ENCODE measurements around the gene NUP93.
"Not testable (repeated sequence)": the region's sequence is repeated elsewhere in the genome, so short reads cannot be mapped to it uniquely, and the experiment has no call there.

Gene NUP93

GRCh38 chr16:56866955-56867830 lies 137.3 kb downstream of the NUP93 start:
- DNase-seq (ENCODE audit: low read depth in 2 of 3, low spot score in 2 of 3) = peak in 1 of 3 experiments; percentile 29

DNA sequence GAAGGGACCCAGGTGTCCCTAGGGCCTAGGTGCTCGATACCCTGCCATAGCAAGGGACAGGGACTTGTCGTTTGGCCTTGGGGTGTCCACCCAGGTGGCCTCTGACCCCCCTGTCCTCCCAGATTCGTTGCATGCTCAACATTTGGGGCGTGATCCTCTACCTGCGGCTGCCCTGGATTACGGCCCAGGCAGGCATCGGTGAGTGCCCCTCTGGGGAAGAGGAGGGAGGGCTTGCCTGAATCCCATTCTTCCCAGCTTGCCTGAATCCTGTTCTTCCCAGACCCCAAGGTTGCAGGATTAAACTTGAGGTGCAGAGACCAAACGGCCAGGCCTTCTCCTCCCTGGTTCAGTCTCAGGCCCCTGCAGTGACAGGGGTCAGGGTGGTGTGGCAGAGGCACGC lies 138.2 kb downstream of the NUP93 start:
- no peak for DNase-seq (ENCODE audit: low read depth in 2 of 3, low spot score in 2 of 3)

DNA sequence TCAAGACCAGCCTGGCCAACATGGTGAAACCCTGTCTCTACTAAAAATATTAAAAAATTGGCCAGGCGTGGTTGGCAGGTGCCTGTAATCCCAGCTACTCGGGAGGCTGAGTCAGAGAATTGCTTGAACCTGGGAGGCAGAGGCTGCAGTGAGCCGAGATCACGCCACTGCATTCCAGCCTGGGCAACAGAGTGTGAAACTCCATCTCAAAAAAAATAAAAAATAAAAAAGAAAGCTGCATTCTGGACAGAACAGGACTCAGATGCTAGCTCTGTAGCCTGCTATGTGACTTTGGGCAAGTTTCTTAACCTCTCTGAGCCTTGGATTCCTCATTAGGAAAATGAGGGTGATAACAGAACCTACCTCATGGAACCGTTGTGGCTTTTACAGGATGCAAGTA lies 138.8 kb downstream of the NUP93 start:
- not testable (repeated sequence) for DNase-seq (ENCODE audit: low read depth in 2 of 3, low spot score in 2 of 3)

DNA sequence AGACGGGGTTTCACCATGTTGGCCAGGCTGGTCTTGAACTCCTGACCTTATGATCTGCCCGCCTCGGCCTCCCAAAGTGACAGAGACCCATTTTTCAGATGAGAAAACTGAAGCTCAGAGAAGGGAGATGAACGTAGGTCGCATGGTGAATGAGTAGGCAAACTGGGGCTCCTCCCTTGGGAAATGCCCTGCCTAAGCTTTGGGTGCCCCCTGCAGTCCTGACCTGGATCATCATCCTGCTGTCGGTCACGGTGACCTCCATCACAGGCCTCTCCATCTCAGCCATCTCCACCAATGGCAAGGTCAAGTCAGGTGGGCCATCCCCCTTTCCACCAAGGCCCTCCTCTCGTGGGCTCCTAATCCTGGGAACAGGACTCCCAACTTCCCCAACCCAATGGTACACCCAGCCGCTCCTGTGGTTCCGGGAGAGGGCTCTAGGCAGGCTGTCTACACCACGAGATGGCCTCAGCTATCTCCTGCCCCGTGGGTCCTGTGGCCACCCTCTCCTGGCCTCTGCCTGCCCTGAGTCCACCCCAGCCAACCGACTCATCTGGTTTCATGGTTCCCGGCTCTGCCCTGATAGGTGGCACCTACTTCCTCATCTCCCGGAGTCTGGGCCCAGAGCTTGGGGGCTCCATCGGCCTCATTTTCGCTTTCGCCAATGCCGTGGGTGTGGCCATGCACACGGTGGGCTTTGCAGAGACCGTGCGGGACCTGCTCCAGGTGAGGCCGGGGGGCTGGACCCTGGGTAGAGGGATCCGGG lies 139.8 kb downstream of the NUP93 start:
- no peak for DNase-seq (ENCODE audit: low read depth in 2 of 3, low spot score in 2 of 3)

- no peak for DNase-seq (ENCODE audit: low read depth in 2 of 3, low spot score in 2 of 3)
Observed at GRCh38 chr16:56870276-56870888, 140.5 kb downstream of the NUP93 start.

DNA sequence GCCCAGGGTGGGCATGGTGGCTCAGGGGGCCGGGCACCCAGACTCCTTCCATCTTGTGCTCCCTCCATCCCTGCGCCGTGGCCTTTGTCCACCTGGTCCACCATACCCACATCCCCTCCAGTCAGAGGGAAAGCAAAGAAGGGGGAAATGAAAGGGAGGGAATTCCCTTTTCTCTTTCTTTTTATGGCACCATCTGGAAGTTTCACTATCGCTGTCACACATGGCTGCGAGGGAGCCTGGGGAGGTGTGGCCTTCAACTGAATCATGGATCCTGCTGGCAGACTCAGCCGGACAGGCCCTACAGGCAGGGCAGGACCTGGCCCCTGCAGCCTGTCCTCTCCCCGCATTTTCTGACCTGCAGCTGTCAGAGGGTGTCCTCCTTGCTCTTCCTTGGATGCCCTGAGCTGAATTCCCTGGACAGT lies 141.3 kb downstream of the NUP93 start:
- no peak for DNase-seq (ENCODE audit: low read depth in 2 of 3, low spot score in 2 of 3)

DNA sequence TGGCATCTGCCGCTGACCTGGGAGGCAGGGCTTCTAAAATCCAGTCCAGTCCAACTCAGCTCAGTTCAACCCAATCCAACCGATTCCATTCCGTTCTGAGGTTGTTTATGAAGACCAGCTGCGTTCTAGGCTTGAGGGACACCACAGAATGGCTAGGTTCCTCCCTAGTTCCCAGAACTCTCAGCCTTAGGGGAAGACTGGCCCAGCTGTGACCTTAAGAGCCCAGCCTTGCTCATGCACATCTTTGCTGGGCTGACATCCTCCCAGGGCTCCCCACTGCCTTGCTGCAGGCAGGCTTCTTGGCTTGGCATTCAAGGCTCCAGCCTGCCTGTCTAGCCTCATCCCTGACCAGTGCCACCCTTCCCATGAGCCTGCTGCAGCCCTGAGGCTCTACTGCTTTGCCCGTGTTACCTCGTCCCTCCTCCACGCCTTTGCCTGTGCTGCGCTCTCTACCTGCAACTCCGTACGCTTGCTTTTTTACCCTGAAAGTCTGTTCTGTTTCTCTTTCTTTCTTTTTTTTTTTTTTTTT lies 143.0 kb downstream of the NUP93 start:
- DNase-seq (ENCODE audit: low read depth in 2 of 3, low spot score in 2 of 3) = no peak

GRCh38 chr16:56874800-56875199 lies 144.9 kb downstream of the NUP93 start:
- no peak for DNase-seq (ENCODE audit: low read depth in 2 of 3, low spot score in 2 of 3)

- no peak for DNase-seq (ENCODE audit: low read depth in 2 of 3, low spot score in 2 of 3)
Observed at GRCh38 chr16:56876048-56876447, 146.1 kb downstream of the NUP93 start.

- no peak for DNase-seq (ENCODE audit: low read depth in 2 of 3, low spot score in 2 of 3)
Observed at GRCh38 chr16:56877486-56878182, 147.7 kb downstream of the NUP93 start.

DNA sequence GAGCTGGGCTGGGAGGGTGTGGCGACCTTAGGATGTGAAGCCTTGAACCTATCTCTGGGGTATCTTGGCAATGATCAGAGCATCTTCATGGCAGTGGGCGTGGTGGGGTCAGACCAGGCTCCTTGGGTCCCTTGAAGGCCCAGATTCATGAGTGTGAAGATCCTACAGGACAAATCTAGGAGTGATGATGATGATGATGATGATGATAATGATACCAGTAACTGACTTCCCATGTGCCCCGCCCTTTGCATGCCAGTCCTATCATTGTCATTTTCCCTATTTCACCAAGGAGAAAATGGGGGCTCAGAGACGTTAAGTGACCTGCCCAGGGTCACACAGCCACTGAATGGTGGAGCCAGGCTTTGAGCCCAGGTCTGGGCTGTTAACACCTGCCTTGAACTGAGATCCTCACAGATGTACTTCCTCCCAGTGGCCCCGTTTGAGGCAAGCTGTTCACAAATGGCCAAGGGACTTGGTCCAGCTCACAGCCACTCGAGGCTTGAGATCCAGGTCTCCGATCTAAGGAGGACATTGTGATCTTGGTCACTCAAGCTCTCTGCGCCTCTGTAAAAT lies 148.4 kb downstream of the NUP93 start:
- no peak for DNase-seq (ENCODE audit: low read depth in 2 of 3, low spot score in 2 of 3)

GRCh38 chr16:56879276-56879675 lies 149.3 kb downstream of the NUP93 start:
- no peak for DNase-seq (ENCODE audit: low read depth in 2 of 3, low spot score in 2 of 3)

DNA sequence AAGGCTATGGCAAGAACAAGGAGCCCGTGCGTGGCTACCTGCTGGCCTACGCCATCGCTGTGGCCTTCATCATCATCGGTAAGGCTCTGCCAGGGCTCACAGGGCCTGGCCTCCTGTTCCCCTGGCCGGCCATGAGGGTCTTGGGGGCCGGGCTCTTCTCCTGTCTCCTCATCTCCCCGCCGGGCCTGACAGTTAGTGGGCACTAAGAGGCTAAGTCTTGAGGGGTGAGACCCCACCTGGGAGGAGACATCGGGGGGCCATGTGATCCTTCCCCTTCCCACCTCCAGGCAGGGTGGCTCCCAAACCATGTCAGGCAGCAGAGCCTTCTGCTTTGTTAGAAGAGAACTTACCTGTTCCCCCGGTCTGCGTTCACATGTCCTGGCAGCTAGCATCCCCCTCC lies 150.2 kb downstream of the NUP93 start:
- DNase-seq (ENCODE audit: low read depth in 2 of 3, low spot score in 2 of 3) = no peak

- DNase-seq (ENCODE audit: low read depth in 2 of 3, low spot score in 2 of 3) = no peak
Observed at GRCh38 chr16:56880685-56881084, 150.8 kb downstream of the NUP93 start.

DNA sequence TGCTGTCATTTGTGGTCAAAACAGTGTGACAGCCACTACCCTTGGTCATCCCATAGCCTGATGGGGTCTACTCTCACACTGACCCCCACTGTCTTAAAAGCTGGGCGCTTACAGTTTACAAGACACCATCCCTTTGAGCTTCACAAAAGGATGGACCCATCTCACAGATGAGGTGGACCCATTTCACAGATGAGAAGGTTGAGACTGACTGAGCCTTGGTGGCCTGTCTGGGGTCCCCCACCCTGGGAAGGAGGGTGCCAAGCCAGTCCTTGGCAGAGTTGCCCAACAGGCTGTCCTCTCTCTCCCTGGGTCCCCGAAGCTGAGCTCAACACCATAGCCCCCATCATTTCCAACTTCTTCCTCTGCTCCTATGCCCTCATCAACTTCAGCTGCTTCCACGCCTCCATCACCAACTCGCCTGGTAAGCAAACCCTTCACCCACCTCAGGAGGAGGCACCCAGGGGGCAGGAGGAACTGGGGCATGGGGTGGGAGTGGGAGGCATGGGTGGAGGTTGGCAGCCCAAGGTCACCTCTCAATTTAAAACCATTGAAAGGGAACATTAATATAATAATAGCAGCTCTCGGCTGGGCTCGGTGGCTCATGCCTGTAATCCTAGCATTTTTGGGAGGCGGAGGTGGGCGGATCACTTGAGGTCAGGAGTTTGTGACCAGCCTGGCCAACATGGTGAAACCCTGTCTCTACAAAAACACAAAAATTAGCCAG lies 152.3 kb downstream of the NUP93 start:
- no peak for DNase-seq (ENCODE audit: low read depth in 2 of 3, low spot score in 2 of 3)

GRCh38 chr16:56883586-56883985 lies 153.7 kb downstream of the NUP93 start:
- DNase-seq (ENCODE audit: low read depth in 2 of 3, low spot score in 2 of 3) = no peak

- DNase-seq (ENCODE audit: low read depth in 2 of 3, low spot score in 2 of 3) = no peak
Observed at GRCh38 chr16:56884026-56884582, 154.2 kb downstream of the NUP93 start.

- not testable (repeated sequence) for DNase-seq (ENCODE audit: low read depth in 2 of 3, low spot score in 2 of 3)
Observed at GRCh38 chr16:56884929-56885328, 155.0 kb downstream of the NUP93 start.

GRCh38 chr16:56885446-56886162 lies 155.7 kb downstream of the NUP93 start:
- no peak for DNase-seq (ENCODE audit: low read depth in 2 of 3, low spot score in 2 of 3)

Measured in activated CD8-positive, alpha-beta memory T cell treated with anti-CD3 and anti-CD28 coated beads for 48 hours (primary cell).